Endothelial cell (in vitro differentiated cells): ENCODE measurements around the gene OSR1. TPM values are rescaled to one million over a fixed set of nuclear protein-coding genes. Genes with fewer than 3 reads are reported as not detected.

Source experiments
- DNase-seq: peaks from one replicate; pipeline ENCODE4 v3.0.0; 2021; ENCODE audit warnings: low spot score
- H3K27ac Mint-ChIP-seq: one replicate; pipeline ENCODE4 v1.8.0; 2021; ENCODE audit warnings: mixed read lengths, inconsistent platforms; ENCODE audit not compliant: unreplicated experiment
- H3K27me3 Mint-ChIP-seq: one replicate; pipeline ENCODE4 v1.8.0; 2021; ENCODE audit warnings: mild to moderate bottlenecking, moderate library complexity, mixed read lengths, inconsistent platforms; ENCODE audit not compliant: unreplicated experiment
- H3K36me3 Mint-ChIP-seq: one replicate; pipeline ENCODE4 v1.8.0; 2021; ENCODE audit warnings: mild to moderate bottlenecking, low read depth, mixed read lengths, inconsistent platforms; ENCODE audit not compliant: unreplicated experiment
- H3K4me1 Mint-ChIP-seq: one replicate; pipeline ENCODE4 v1.8.0; 2021; ENCODE audit warnings: mild to moderate bottlenecking, mixed read lengths, inconsistent platforms; ENCODE audit not compliant: unreplicated experiment
- H3K4me3 Mint-ChIP-seq: one replicate; pipeline ENCODE4 v1.8.0; 2021; ENCODE audit warnings: mild to moderate bottlenecking, mixed read lengths, inconsistent platforms; ENCODE audit not compliant: unreplicated experiment
- H3K9me3 Mint-ChIP-seq: one replicate; pipeline ENCODE4 v1.8.0; 2021; ENCODE audit warnings: mixed read lengths, inconsistent platforms; ENCODE audit not compliant: unreplicated experiment
- CTCF ChIP-seq: fragments of 200-600 bp; sonication (generic); IDR thresholded peaks from one replicate; pipeline ENCODE4 v1.5.0; 2021; ENCODE audit warnings: antibody characterized with exemption; ENCODE audit not compliant: unreplicated experiment
- microRNA-seq: library from miRNA; unstranded; fragments of <30 nt; microRNA quantifications from one replicate; pipeline ENCODE4, GENCODE V29; 2020; ENCODE audit not compliant: unreplicated experiment
- total RNA-seq: library from RNA; stranded (reverse); fragmentation: NEBNext Ultra II Directional; extraction: Animal tissue kit (Norgen Biotek cat#: 25700); gene quantifications from one replicate; pipeline ENCODE4 v1.2.1, GENCODE V29; 2021; ENCODE audit not compliant: unreplicated experiment

OSR1 gene
- total RNA-seq, 1 donor from 2014 or later: 0.26 TPM

- H3K27ac Mint-ChIP-seq: no peak overlapping the region
- no peak for TF ChIP-seq CTCF
- no peaks in the 10 kb centered on the region for H3K27me3 Mint-ChIP-seq
These were observed 56.7 kb downstream of the OSR1 start for GRCh38 chr2:19301706-19302105.

More at GRCh38 chr2:19301706-19302105, 56.7 kb downstream of the OSR1 start:
- no peaks in the 10 kb centered on the region for H3K36me3 Mint-ChIP-seq
- no peak overlapping the region for H3K4me3 Mint-ChIP-seq
- no peak for DNase-seq
- H3K9me3 Mint-ChIP-seq: no peaks in the 10 kb centered on the region
- peaks cover 13% of the 10 kb centered on the region for H3K4me1 Mint-ChIP-seq

Small RNA genes within 50 kb of the gene (microRNA-seq; reads per million reads assigned to microRNA genes)
- 0.49 reads per million for gene MIR4757
